HepG2 (cell line): ENCODE results near the gene GPRIN2. TPM values are rescaled to one million over a fixed set of nuclear protein-coding genes. Genes with fewer than 3 reads are reported as not detected.

Source experiments
- ATAC-seq: fragments of 200-7000 bp; cut with Tn5 transposase; 3 replicates; pipeline ENCODE4 v1.9.1; 2020; ENCODE audit warnings: mild to moderate bottlenecking, moderate library complexity
- BruUV-seq: library from RNA; stranded (reverse); fragments of 400-500 nt; replicated peaks from 2 replicates; lab custom pipeline; 2021; lab: Mats Ljungman, UMichigan
- CTCF ChIA-PET: fragments of 300-600 bp; formaldehyde crosslinking; extraction: SDS; loops from one replicate; lab custom pipeline; 2021; ENCODE audit warnings: low total read pairs, inconsistent platforms, low intra/inter-chr PET ratio; lab: Yijun Ruan, JAX
- POLR2A ChIA-PET: fragments of 350-600 bp; sonication (Branson Sonifier 250); formaldehyde crosslinking; loops from one replicate; lab custom pipeline; 2020; ENCODE audit warnings: antibody characterized with exemption, inconsistent platforms; lab: Yijun Ruan, JAX
- DNase-seq: peaks from one replicate; pipeline ENCODE4 v3.0.0-alpha.2; 2015; ENCODE audit warnings: low spot score
- FAIRE-seq: peaks from 3 replicates; lab custom pipeline; 2011; peaks lifted over from hg19 to GRCh38; lab: Jason Lieb, UNC
- H2AFZ ChIP-seq: one replicate; pipeline ENCODE4 v1.6.1; 2011; ENCODE audit warnings: low read length, inconsistent platforms
- H3K27ac ChIP-seq: fragments of 300-600 bp; 3 replicates; pipeline ENCODE4 v1.8.0; 2011; ENCODE audit warnings: mixed run types, mild to moderate bottlenecking, mixed read lengths, low read length, inconsistent platforms; ENCODE audit not compliant: insufficient read depth; ENCODE audit errors: extremely low read length
- H3K27me3 ChIP-seq, 2 experiments: fragments of 200-600 bp in 1 of 2; 2 replicates in 1 of 2; 3 replicates in 1 of 2; pipeline versions ENCODE4 v1.6.0 to v1.8.0; 2011; ENCODE audit warnings: low read length in 2 of 2, mild to moderate bottlenecking in 2 of 2, moderate library complexity in 2 of 2, inconsistent platforms in 1 of 2; ENCODE audit not compliant: insufficient read depth in 2 of 2, control insufficient read depth in 1 of 2
- H3K36me3 ChIP-seq, 2 experiments: fragments of 200-600 bp in 1 of 2; replicated peaks in 1 of 2; 2 replicates in 1 of 2; 3 replicates in 1 of 2; pipeline versions ENCODE4 v1.5.1 to v1.8.0; 2011; ENCODE audit warnings: low read length in 2 of 2, inconsistent platforms in 1 of 2; ENCODE audit not compliant: insufficient read depth in 2 of 2, control insufficient read depth in 1 of 2
- H3K4me1 ChIP-seq: 2 replicates; pipeline ENCODE4 v1.5.1; 2012; ENCODE audit warnings: low read length, inconsistent platforms; ENCODE audit not compliant: insufficient read depth
- H3K4me2 ChIP-seq: 2 replicates; pipeline ENCODE4 v1.6.0; 2011; ENCODE audit warnings: low read depth, low read length, inconsistent platforms
- H3K4me3 ChIP-seq, 3 experiments: fragments of 200-600 bp in 1 of 3; sonication (generic), shearing (Covaris generic) in 1 of 3; replicated peaks in 1 of 3; 2 replicates each; pipeline ENCODE4 v1.5.1; 2011 to 2016; ENCODE audit warnings: low read length in 3 of 3, inconsistent platforms in 2 of 3, low read depth in 2 of 3, mild to moderate bottlenecking in 2 of 3, control low read depth in 1 of 3, mixed read lengths in 1 of 3; ENCODE audit not compliant: insufficient read depth in 1 of 3
- H3K79me2 ChIP-seq: one replicate; pipeline ENCODE4 v1.6.1; 2011; ENCODE audit warnings: low read length, inconsistent platforms; ENCODE audit not compliant: insufficient read depth
- H3K9ac ChIP-seq: 2 replicates; pipeline ENCODE4 v1.6.0; 2011; ENCODE audit warnings: mild to moderate bottlenecking, low read depth, low read length, inconsistent platforms; ENCODE audit not compliant: insufficient read depth
- H3K9me3 ChIP-seq: 2 replicates; pipeline ENCODE4 v1.5.1; 2012; ENCODE audit warnings: mild to moderate bottlenecking, low read length
- H4K20me1 ChIP-seq: 2 replicates; pipeline ENCODE4 v1.6.0; 2011; ENCODE audit warnings: inconsistent platforms, mild to moderate bottlenecking, low read length, moderate library complexity; ENCODE audit not compliant: insufficient read depth
- DNMT3B ChIP-seq: conservative IDR thresholded peaks from 2 replicates; pipeline ENCODE4 v1.6.1; 2016; ENCODE audit warnings: missing biosample characterization, control low read depth
- FLYWCH1 ChIP-seq: sonication (generic); formaldehyde crosslinking; IDR thresholded peaks from 2 replicates; pipeline ENCODE4 v1.8.1; 2023; ENCODE audit warnings: mild to moderate bottlenecking, missing genetic modification reagents
- MEIS1 ChIP-seq: sonication (generic); formaldehyde crosslinking; IDR thresholded peaks from 2 replicates; pipeline ENCODE4 v1.9.0; 2021; ENCODE audit warnings: mild to moderate bottlenecking, missing genetic modification reagents, moderate library complexity, borderline replicate concordance
- RFXAP ChIP-seq: sonication (generic); formaldehyde crosslinking; IDR thresholded peaks from 2 replicates; pipeline ENCODE4 v1.4.0; 2020; ENCODE audit warnings: missing genetic modification reagents, borderline replicate concordance
- SRSF1 ChIP-seq: fragments of 200-400 bp; formaldehyde crosslinking; optimal IDR thresholded peaks from 2 replicates; pipeline ENCODE3; 2017; ENCODE audit warnings: mild to moderate bottlenecking, low read depth, low read length, moderate library complexity
- ZBTB8A ChIP-seq: sonication (generic); formaldehyde crosslinking; IDR thresholded peaks from 2 replicates; pipeline ENCODE4 v1.4.0; 2020; ENCODE audit warnings: mild to moderate bottlenecking, low read depth, missing genetic modification reagents, borderline replicate concordance
- ZNF350 ChIP-seq: sonication (generic); formaldehyde crosslinking; IDR thresholded peaks from 2 replicates; pipeline ENCODE4 v1.4.0; 2020; ENCODE audit warnings: mild to moderate bottlenecking, low read depth, missing genetic modification reagents, borderline replicate concordance
- ZNF570 ChIP-seq: sonication (generic); formaldehyde crosslinking; IDR thresholded peaks from 2 replicates; pipeline ENCODE4 v1.4.0; 2020; ENCODE audit warnings: mild to moderate bottlenecking, missing genetic modification reagents, borderline replicate concordance
- ZNF598 ChIP-seq: sonication (generic); formaldehyde crosslinking; IDR thresholded peaks from 2 replicates; pipeline ENCODE4 v1.5.1; 2020; ENCODE audit warnings: mild to moderate bottlenecking, missing genetic modification reagents, borderline replicate concordance
- ZNF766 ChIP-seq: sonication (generic); formaldehyde crosslinking; IDR thresholded peaks from 2 replicates; pipeline ENCODE4 v1.5.0; 2020; ENCODE audit warnings: missing genetic modification reagents, borderline replicate concordance
- ZSCAN29 ChIP-seq: sonication (generic); formaldehyde crosslinking; conservative IDR thresholded peaks from 2 replicates; pipeline ENCODE4 v1.4.0; 2020; ENCODE audit warnings: mild to moderate bottlenecking, missing genetic modification reagents
- WGBS: methylation state at CpG from one replicate; pipeline ENCODE4 v1.1.6; 2017; ENCODE audit warnings: low lambda C conversion rate; 5-methylcytosine and 5-hydroxymethylcytosine counted together
- in situ Hi-C: cut with HindIII; loops from 2 replicates; pipeline ENCODE4 v1.10.0; 2017; ENCODE audit warnings: low pct_unique_long_range_greater_than_20kb; ENCODE audit not compliant: extremely low pct_ligation_motif_present
- intact Hi-C: fragments of 100-400 bp; cut with micrococcal nuclease; formaldehyde crosslinking; loops from one replicate; pipeline ENCODE4 v1.10.0; 2022; ENCODE audit not compliant: unreplicated experiment
- polyA plus RNA-seq, 8 experiments: library from polyadenylated mRNA; depleted of rRNA in 3 of 8; stranded (reverse) in 7 of 8; unstranded in 1 of 8; fragments of >200 nt; fragmentation: Illumina TruSeq in 4 of 8; extraction: Trizol in 4 of 8; gene quantifications; 2 replicates each; pipeline versions ENCODE4 v1.2.1 to v1.2.3, GENCODE V29; 2011 to 2016; ENCODE audit warnings: low read depth in 4 of 8, missing spikeins in 1 of 8, mixed read lengths in 1 of 8; ENCODE audit not compliant: insufficient read depth in 1 of 8
- total RNA-seq, 5 experiments: library from RNA; depleted of rRNA; stranded (reverse); fragments of >200 nt; fragmentation: Illumina TruSeq; extraction: Trizol; gene quantifications; 2 replicates each; pipeline ENCODE4 v1.2.3, GENCODE V29; 2016; ENCODE audit warnings: low read depth in 1 of 5
- TF ChIP-seq, protein P1 (sequence below): sonication (generic); formaldehyde crosslinking; IDR thresholded peaks from 2 replicates; pipeline ENCODE4 v1.8.1; 2023; ENCODE audit warnings: mild to moderate bottlenecking, missing genetic modification reagents

Gene GPRIN2
- total and polyA plus RNA-seq, 2 of the 13 experiments (the other 11 are each of a cell fraction or from before 2014, with no cell fraction given), result not detected

DNA sequence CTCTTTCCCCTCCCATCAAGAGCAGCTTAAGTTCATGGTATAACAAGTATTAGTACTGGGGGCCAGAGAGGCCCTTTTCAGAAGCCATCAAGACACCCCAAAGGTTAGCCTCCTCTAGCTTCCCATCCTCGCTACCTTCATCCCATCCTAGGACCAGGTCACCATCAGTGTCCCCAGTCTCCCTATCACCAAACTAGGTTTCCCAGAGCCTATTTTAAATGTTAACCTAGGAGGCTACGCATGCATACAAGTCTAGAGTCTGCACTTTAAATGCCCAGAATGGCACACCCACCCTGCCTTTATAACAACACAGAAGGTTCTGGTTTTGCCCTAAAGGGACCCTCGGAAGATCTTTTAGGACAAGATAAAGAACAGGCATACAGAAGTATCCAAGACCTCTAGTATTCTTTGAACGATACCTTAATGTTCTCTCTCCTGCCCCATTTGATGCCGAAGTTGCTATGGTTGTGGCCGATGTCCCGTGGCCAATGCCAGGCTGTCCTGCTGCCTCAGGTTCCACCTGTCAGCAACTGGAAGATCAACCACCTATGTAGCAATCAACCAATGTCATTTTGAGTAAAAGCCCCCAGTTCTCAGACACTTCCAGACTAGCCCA lies 2.2 kb downstream of the GPRIN2 start:
- Histone ChIP-seq H3K4me3 (no peak overlapping the region), H3K4me1 (peaks cover 11% of the 10 kb centered on the region), H3K36me3 (no peaks in the 10 kb centered on the region), H3K4me2 (no peak overlapping the region), H3K27ac (no peak overlapping the region), H4K20me1 (no peaks in the 10 kb centered on the region; the same call in 1 of the 2 replicates), H3K79me2 (no peaks in the 10 kb centered on the region), H3K9me3 (no peaks in the 10 kb centered on the region), H2AFZ (no peak overlapping the region), H3K9ac (no peak overlapping the region), H3K27me3 (peaks cover 16 to 77% of the 10 kb centered on the region in 2 experiments)
- in situ Hi-C loops, result no loop called here
- 50% methylated on average over 7 of the region's 7 CpGs for WGBS
- FAIRE-seq, result no peak
- DNase-seq, result no peak
- TF ChIP-seq DNMT3B (CRISPR knock-in tag), result no peak
- no peak for TF ChIP-seq ZNF350 (CRISPR knock-in tag)
- no peak for TF ChIP-seq ZNF598
- TF ChIP-seq ZNF766 (CRISPR knock-in tag), result no peak
- no peak for TF ChIP-seq ZBTB8A (CRISPR knock-in tag)
- no peak for TF ChIP-seq FLYWCH1
- no peak for TF ChIP-seq SRSF1
- no peak for TF ChIP-seq RFXAP (CRISPR knock-in tag)
- TF ChIP-seq, protein P1, sequence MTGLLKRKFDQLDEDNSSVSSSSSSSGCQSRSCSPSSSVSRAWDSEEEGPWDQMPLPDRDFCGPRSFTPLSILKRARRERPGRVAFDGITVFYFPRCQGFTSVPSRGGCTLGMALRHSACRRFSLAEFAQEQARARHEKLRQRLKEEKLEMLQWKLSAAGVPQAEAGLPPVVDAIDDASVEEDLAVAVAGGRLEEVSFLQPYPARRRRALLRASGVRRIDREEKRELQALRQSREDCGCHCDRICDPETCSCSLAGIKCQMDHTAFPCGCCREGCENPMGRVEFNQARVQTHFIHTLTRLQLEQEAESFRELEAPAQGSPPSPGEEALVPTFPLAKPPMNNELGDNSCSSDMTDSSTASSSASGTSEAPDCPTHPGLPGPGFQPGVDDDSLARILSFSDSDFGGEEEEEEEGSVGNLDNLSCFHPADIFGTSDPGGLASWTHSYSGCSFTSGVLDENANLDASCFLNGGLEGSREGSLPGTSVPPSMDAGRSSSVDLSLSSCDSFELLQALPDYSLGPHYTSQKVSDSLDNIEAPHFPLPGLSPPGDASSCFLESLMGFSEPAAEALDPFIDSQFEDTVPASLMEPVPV (CRISPR knock-in tag), result no peak
- TF ChIP-seq MEIS1, result no peak
- TF ChIP-seq ZSCAN29 (CRISPR knock-in tag), result no peak
- no peak for TF ChIP-seq ZNF570 (CRISPR knock-in tag)
- intact Hi-C loops, result no loop called here
- CTCF ChIA-PET, result no interaction called here
- POLR2A ChIA-PET, result no interaction called here
- BruUV-seq, result no TSS peak
- no peak for ATAC-seq
